OCI-LY3 (cell line): Measurements from ENCODE around the gene DAGLA.

Experiments
- EZH2phosphoT487 ChIP-seq: fragments of 200-600 bp; shearing (Covaris generic); IDR thresholded peaks from 2 replicates; pipeline ENCODE4 v1.6.1; 2018; ENCODE audit warnings: antibody characterized with exemption, mixed run types, low read depth
- TF ChIP-seq, protein P1 (sequence below): fragments of 200-600, 300-600 bp; sonication (generic); IDR thresholded peaks from 2 replicates; pipeline ENCODE4 v1.5.1; 2014; ENCODE audit warnings: antibody characterized with exemption, low read length, low read depth

DNA sequence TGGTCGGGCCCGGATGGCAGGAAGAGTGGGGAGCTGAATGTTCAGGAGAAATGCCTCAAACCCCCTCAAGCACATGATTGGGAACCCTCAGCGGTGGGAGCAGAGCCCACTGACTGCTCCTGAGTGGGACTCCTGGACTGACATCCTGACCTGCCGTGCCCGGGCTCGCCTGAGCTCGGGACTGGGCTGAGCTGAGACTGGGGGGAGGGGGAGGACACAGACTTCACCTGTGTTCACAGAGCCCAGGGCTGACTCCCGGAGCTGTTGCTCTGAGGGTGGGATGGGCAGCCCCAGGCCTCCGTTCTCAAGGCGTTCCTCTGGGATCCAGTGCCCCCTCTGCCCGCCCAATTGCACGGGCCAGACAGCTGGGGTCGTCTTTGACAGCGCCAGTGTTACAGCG, 24.6 kb downstream of the DAGLA start:
- TF ChIP-seq, protein P1, sequence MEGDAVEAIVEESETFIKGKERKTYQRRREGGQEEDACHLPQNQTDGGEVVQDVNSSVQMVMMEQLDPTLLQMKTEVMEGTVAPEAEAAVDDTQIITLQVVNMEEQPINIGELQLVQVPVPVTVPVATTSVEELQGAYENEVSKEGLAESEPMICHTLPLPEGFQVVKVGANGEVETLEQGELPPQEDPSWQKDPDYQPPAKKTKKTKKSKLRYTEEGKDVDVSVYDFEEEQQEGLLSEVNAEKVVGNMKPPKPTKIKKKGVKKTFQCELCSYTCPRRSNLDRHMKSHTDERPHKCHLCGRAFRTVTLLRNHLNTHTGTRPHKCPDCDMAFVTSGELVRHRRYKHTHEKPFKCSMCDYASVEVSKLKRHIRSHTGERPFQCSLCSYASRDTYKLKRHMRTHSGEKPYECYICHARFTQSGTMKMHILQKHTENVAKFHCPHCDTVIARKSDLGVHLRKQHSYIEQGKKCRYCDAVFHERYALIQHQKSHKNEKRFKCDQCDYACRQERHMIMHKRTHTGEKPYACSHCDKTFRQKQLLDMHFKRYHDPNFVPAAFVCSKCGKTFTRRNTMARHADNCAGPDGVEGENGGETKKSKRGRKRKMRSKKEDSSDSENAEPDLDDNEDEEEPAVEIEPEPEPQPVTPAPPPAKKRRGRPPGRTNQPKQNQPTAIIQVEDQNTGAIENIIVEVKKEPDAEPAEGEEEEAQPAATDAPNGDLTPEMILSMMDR, result no peak
- no peak for TF ChIP-seq EZH2phosphoT487
